ENCODE results near the gene TET3. TPM values are rescaled to one million over a fixed set of nuclear protein-coding genes. Genes with fewer than 3 reads are reported as not detected.

Gene TET3
- total RNA-seq, 4 donors from 2014 or later = 52.8 to 54.8 (median 54.1) TPM

DNA sequence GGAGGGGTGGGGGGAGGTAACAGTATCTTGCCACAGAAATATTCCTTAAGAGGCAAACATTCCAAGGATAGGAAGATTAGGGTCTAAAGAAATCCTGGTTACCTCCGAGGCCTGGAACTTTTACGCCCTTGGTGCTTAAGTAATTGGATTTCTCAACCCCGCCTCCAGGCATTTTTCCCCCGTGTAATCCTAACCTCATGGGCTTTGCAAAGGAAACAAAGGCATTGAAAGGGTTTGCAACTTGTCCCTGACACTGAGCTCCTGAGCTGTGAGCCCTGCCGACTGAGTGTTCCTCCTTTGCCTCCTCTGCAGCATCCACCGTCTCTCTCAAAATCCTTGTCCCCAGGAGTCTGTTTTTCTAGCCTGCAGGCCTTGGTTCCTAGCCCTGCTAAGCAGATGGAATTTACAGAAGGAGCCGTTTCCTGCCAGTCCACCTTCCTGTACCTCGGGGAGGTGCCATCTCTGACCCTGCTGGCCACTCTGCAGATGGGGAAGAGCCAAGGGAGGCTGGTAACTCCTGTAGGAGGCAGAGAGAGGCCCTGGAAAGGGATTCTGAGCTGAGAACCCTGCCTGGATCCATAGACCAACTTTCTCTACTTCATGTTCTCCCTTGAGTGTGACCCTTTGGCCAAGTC, 24.2 kb downstream of the TET3 start:
- 55 to 63% methylated on average over 8 of the region's 8 CpGs for WGBS, 2 donors
- TF ChIP-seq, protein P1, sequence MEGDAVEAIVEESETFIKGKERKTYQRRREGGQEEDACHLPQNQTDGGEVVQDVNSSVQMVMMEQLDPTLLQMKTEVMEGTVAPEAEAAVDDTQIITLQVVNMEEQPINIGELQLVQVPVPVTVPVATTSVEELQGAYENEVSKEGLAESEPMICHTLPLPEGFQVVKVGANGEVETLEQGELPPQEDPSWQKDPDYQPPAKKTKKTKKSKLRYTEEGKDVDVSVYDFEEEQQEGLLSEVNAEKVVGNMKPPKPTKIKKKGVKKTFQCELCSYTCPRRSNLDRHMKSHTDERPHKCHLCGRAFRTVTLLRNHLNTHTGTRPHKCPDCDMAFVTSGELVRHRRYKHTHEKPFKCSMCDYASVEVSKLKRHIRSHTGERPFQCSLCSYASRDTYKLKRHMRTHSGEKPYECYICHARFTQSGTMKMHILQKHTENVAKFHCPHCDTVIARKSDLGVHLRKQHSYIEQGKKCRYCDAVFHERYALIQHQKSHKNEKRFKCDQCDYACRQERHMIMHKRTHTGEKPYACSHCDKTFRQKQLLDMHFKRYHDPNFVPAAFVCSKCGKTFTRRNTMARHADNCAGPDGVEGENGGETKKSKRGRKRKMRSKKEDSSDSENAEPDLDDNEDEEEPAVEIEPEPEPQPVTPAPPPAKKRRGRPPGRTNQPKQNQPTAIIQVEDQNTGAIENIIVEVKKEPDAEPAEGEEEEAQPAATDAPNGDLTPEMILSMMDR (IDR thresholded peaks at IDR 0.05) = no peak
- no peak for TF ChIP-seq POLR2A (IDR thresholded peaks at IDR 0.05)
- intact Hi-C loops (cut with DNase I; ENCODE audit: low total_unique reads) = no loop called here
- peak in 1 of 2 donors; percentile 56 for DNase-seq (ENCODE audit: low spot score in 2 of 2)
- H3K4me3 ChIP-seq (ENCODE audit: low read depth, poor library complexity, severe bottlenecking) = no peak overlapping the region

DNA sequence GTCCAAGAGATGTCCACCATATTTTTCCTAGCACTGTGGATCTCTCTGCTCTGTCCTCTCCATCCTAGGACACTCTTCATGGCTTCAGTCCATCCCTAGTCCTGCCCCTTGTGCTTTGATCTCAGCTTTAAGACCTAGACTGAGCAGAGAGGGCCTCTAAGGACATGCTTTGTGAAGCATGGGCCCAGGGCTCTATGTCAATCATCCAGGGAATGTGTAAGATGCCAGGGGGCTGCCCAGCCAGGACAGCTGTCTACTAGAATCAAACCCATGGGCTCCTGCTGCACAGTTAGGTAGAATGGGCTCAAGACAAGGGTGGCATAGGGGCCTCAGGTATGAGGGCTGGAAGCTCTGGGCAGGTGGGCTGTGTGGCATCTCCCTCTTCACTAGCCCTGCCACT, 24.9 kb downstream of the TET3 start:
- DNase-seq (ENCODE audit: low spot score in 2 of 2) = peak in 1 of 2 donors; percentile 82
- H3K4me3 ChIP-seq (ENCODE audit: low read depth, poor library complexity, severe bottlenecking) = no peak overlapping the region
- intact Hi-C loops (cut with DNase I; ENCODE audit: low total_unique reads) = no loop called here
- no peak for TF ChIP-seq POLR2A (IDR thresholded peaks at IDR 0.05)
- TF ChIP-seq, protein P1 (IDR thresholded peaks at IDR 0.05) = no peak

DNA sequence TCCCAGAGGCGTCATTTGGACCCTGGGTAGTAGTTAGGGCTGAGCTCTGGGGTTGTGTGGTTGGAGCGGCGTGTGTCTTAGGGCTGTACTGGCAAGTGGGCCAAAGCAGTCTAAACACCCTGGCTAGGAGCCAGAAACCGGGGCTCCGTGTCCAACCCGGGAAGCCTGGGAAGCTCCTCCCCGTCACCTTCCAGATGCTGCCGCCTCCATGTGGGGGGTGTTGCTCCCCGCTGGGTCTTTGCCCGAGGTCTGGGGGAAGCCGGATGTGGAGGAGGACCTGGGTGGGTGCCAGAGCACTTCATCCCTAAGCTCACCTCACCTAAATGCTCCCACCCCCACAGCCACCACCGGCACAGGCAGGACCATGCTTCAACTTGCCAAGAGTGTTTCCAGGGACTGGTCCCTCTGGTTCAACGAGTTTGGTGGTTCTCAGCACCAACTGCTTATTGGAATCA, 25.4 kb downstream of the TET3 start:
- peak; percentile 71 to 88 for DNase-seq (ENCODE audit: low spot score in 2 of 2)
- WGBS, 2 donors = 42 to 44% methylated on average over 8 to 11 of the region's 13 CpGs
- intact Hi-C loops (cut with DNase I; ENCODE audit: low total_unique reads) = no loop called here
- no peak overlapping the region for H3K4me3 ChIP-seq (ENCODE audit: low read depth, poor library complexity, severe bottlenecking)
- TF ChIP-seq, protein P1 (IDR thresholded peaks at IDR 0.05) = no peak
- no peak for TF ChIP-seq POLR2A (IDR thresholded peaks at IDR 0.05)

DNA sequence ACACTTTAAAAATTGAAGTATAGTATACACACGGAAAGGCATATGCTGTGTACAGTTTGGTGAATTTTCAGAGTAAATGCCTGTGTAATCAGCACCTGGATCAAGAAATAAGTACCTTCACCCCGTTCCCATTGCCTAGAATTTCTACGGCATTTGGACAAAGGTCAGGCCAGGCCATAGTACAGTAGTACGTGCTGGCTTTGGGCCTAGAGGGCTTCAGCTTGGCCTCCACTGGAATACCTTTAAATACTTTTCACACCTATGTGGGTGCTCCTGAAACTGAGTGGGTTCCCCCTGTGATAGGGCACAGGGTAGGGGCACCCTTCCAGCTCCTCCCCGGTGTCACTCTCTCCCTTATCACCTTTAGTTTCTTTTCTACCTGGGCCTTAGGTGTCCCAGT, 26.5 kb downstream of the TET3 start:
- intact Hi-C loops (cut with DNase I; ENCODE audit: low total_unique reads) = no loop called here
- peak in 1 of 2 donors; percentile 62 for DNase-seq (ENCODE audit: low spot score in 2 of 2)
- H3K4me3 ChIP-seq (ENCODE audit: low read depth, poor library complexity, severe bottlenecking) = no peak overlapping the region
- TF ChIP-seq POLR2A (IDR thresholded peaks at IDR 0.05) = no peak
- TF ChIP-seq, protein P1 (IDR thresholded peaks at IDR 0.05) = no peak
- WGBS, 2 donors = 86 to 91% methylated on average over 5 of the region's 5 CpGs

DNA sequence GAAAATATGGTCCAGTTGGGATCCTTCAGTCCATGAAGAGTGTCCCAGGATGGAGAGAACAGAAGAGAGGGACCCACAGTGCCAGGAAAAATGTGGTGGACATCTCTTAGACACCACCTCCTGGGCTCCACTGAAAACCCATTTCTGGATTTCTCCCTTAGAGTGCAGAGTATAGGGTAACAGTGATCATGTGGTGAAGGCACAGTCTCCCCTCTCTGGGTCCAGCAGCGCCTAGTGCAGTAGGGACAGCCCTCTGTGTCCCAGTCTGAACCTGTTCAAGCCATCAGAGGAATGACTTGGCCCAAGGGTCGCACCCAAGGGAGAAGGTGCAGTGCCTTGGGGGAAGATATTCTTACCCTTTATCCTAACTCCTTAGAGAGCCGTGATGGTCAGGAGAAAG, 30.1 kb downstream of the TET3 start:
- no peak for TF ChIP-seq POLR2A (IDR thresholded peaks at IDR 0.05)
- TF ChIP-seq, protein P1 (IDR thresholded peaks at IDR 0.05) = no peak
- H3K4me3 ChIP-seq (ENCODE audit: low read depth, poor library complexity, severe bottlenecking) = no peak overlapping the region
- intact Hi-C loops (cut with DNase I; ENCODE audit: low total_unique reads) = no loop called here
- 82 to 92% methylated on average over 3 of the region's 3 CpGs for WGBS, 2 donors
- DNase-seq (ENCODE audit: low spot score in 2 of 2) = peak in 1 of 2 donors; percentile 72

DNA sequence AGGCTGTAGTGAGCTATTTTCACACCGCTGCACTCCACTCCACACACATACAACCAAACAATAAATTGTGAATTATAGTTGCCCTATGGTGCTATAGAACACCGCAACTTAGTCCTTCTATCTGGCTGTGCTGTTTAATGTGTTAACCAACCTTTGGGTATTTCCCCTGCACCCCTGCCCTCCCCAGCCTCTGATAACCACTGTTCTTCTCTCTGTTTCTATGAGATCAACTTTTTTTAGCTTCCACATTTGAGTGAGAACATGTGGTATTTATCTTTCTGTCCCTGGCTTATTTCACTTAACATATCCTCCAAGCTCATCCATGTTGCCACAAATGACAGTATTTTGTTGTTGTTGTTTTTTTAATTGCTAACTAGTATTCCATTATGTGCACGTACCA, 32.5 kb downstream of the TET3 start:
- intact Hi-C loops (cut with DNase I; ENCODE audit: low total_unique reads) = no loop called here
- TF ChIP-seq POLR2A (IDR thresholded peaks at IDR 0.05) = no peak
- TF ChIP-seq, protein P1 (IDR thresholded peaks at IDR 0.05) = no peak
- DNase-seq (ENCODE audit: low spot score in 2 of 2) = no peak
- H3K4me3 ChIP-seq (ENCODE audit: low read depth, poor library complexity, severe bottlenecking) = no peak overlapping the region
- 93 to 94% methylated on average over 3 of the region's 3 CpGs for WGBS, 2 donors

Measured in lower leg skin (tissue), 4 donors.